ENCODE measurements around the gene RAP1GAP.

Gene RAP1GAP

GRCh38 chr1:21669258-21670058 lies at the start of gene RAP1GAP:
Gene RAP1GAP, minus strand, starts transcription at chr1:21669357. Its CDS starts 49,325 bp downstream, at chr1:21620032.
- H3K36me3 ChIP-seq (ENCODE audit: control insufficient read depth, insufficient read depth, low read length): no peaks in the 10 kb centered on the region
- H3K4me1 ChIP-seq (ENCODE audit: control insufficient read depth, insufficient read depth, low read length): peaks cover 15% of the 10 kb centered on the region; the same call in 1 of the 2 replicates
- H3K27me3 ChIP-seq (ENCODE audit: control insufficient read depth, insufficient read depth, low read length): peaks cover 30% of the 10 kb centered on the region
- peak within 1 kb of the TSS; percentile 74 for H3K4me3 ChIP-seq (ENCODE audit: low read depth, low read length)
- H3K27ac ChIP-seq (ENCODE audit: low read depth, low read length): no peak within 1 kb of the TSS
- no peaks in the 10 kb centered on the region for H3K9me3 ChIP-seq (ENCODE audit: control insufficient read depth, insufficient read depth, low read length)
- 0 out of 2 replicates have a peak within 1 kb of the TSS, but pooled peaks have one; percentile 48 for H3K9ac ChIP-seq (ENCODE audit: low read depth, low read length)

GRCh38 chr1:21716169-21716568 lies 47.0 kb upstream of the RAP1GAP start:
- Histone ChIP-seq H3K4me3 (ENCODE audit: low read depth, low read length) (no peak overlapping the region), H3K27me3 (ENCODE audit: control insufficient read depth, insufficient read depth, low read length) (no peaks in the 10 kb centered on the region), H3K36me3 (ENCODE audit: control insufficient read depth, insufficient read depth, low read length) (peaks cover 93% of the 10 kb centered on the region), H3K27ac (ENCODE audit: low read depth, low read length) (no peak overlapping the region), H3K9me3 (ENCODE audit: control insufficient read depth, insufficient read depth, low read length) (no peaks in the 10 kb centered on the region), H3K4me1 (ENCODE audit: control insufficient read depth, insufficient read depth, low read length) (no peaks in the 10 kb centered on the region), H3K9ac (ENCODE audit: low read depth, low read length) (no peak overlapping the region)

DNA sequence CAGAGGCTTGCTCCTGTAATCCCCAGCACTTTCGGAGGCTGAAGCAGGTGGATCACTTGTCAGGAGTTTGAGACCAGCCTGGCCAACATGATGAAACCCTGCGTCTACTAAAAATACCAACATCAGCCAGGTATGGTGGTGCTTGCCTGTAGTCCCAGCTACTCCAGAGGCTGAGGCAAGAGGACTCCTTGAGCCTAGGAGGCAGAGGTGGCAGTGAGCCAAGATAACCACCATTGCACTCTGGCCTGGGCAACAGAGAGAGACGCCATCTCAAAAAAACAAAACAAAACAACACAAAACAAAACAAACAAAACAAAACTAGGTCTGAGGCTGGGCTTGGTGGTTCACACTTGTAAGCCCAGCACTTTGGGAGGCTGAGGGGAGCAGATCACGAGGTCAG lies 38.7 kb upstream of the RAP1GAP start:
- H3K4me1 ChIP-seq (ENCODE audit: control insufficient read depth, insufficient read depth, low read length): peaks cover 20% of the 10 kb centered on the region
- H3K9me3 ChIP-seq (ENCODE audit: control insufficient read depth, insufficient read depth, low read length): no peaks in the 10 kb centered on the region
- H3K36me3 ChIP-seq (ENCODE audit: control insufficient read depth, insufficient read depth, low read length): peaks cover 71% of the 10 kb centered on the region
- no peak overlapping the region for H3K27ac ChIP-seq (ENCODE audit: low read depth, low read length)
- no peaks in the 10 kb centered on the region for H3K27me3 ChIP-seq (ENCODE audit: control insufficient read depth, insufficient read depth, low read length)
- H3K4me3 ChIP-seq (ENCODE audit: low read depth, low read length): no peak overlapping the region
- H3K9ac ChIP-seq (ENCODE audit: low read depth, low read length): no peak overlapping the region

- Histone ChIP-seq H3K27me3 (ENCODE audit: control insufficient read depth, insufficient read depth, low read length) (no peaks in the 10 kb centered on the region), H3K9ac (ENCODE audit: low read depth, low read length) (no peak overlapping the region), H3K27ac (ENCODE audit: low read depth, low read length) (peak overlapping the region; percentile 48)
Observed at GRCh38 chr1:21707086-21707840, 38.1 kb upstream of the RAP1GAP start.

GRCh38 chr1:21706151-21706835 lies 37.1 kb upstream of the RAP1GAP start:
- Histone ChIP-seq H3K9me3 (ENCODE audit: control insufficient read depth, insufficient read depth, low read length) (no peaks in the 10 kb centered on the region), H3K27ac (ENCODE audit: low read depth, low read length) (peak overlapping the region; percentile 69), H3K4me1 (ENCODE audit: control insufficient read depth, insufficient read depth, low read length) (peaks cover 20% of the 10 kb centered on the region), H3K9ac (ENCODE audit: low read depth, low read length) (no peak overlapping the region), H3K4me3 (ENCODE audit: low read depth, low read length) (no peak overlapping the region), H3K27me3 (ENCODE audit: control insufficient read depth, insufficient read depth, low read length) (no peaks in the 10 kb centered on the region), H3K36me3 (ENCODE audit: control insufficient read depth, insufficient read depth, low read length) (peaks cover 71% of the 10 kb centered on the region)

More at GRCh38 chr1:21707086-21707840, 38.1 kb upstream of the RAP1GAP start:
- Histone ChIP-seq H3K9me3 (ENCODE audit: control insufficient read depth, insufficient read depth, low read length) (no peaks in the 10 kb centered on the region), H3K36me3 (ENCODE audit: control insufficient read depth, insufficient read depth, low read length) (peaks cover 72% of the 10 kb centered on the region), H3K4me3 (ENCODE audit: low read depth, low read length) (no peak overlapping the region), H3K4me1 (ENCODE audit: control insufficient read depth, insufficient read depth, low read length) (peaks cover 20% of the 10 kb centered on the region)

GRCh38 chr1:21705303-21705980 lies 36.3 kb upstream of the RAP1GAP start:
- Histone ChIP-seq H3K4me1 (ENCODE audit: control insufficient read depth, insufficient read depth, low read length) (peaks cover 20% of the 10 kb centered on the region), H3K27me3 (ENCODE audit: control insufficient read depth, insufficient read depth, low read length) (no peaks in the 10 kb centered on the region), H3K36me3 (ENCODE audit: control insufficient read depth, insufficient read depth, low read length) (peaks cover 75% of the 10 kb centered on the region), H3K9ac (ENCODE audit: low read depth, low read length) (no peak overlapping the region), H3K4me3 (ENCODE audit: low read depth, low read length) (no peak overlapping the region), H3K9me3 (ENCODE audit: control insufficient read depth, insufficient read depth, low read length) (no peaks in the 10 kb centered on the region), H3K27ac (ENCODE audit: low read depth, low read length) (peak overlapping the region; percentile 71)

DNA sequence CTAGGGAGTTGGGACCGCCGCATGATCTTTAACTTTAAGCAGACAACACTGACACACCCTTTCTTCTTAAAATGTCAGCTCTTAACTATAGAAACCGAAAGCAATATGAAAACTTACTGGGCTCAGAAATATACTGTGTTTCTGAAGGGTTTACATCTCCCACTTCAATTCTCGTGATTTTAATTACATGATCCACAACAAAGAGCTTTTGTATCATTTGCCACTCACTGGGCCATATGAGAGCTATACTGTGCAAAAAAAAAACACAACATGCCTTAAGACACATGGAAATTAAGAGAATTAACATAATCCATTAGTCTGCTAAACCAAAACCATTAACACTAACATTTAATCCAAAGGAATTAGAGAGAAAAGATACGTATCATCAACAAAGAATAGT lies 35.0 kb upstream of the RAP1GAP start:
- Histone ChIP-seq H3K9me3 (ENCODE audit: control insufficient read depth, insufficient read depth, low read length) (no peaks in the 10 kb centered on the region), H3K27ac (ENCODE audit: low read depth, low read length) (no peak overlapping the region), H3K9ac (ENCODE audit: low read depth, low read length) (no peak overlapping the region), H3K27me3 (ENCODE audit: control insufficient read depth, insufficient read depth, low read length) (no peaks in the 10 kb centered on the region), H3K4me1 (ENCODE audit: control insufficient read depth, insufficient read depth, low read length) (peaks cover 20% of the 10 kb centered on the region), H3K4me3 (ENCODE audit: low read depth, low read length) (no peak overlapping the region), H3K36me3 (ENCODE audit: control insufficient read depth, insufficient read depth, low read length) (peaks cover 74% of the 10 kb centered on the region)

DNA sequence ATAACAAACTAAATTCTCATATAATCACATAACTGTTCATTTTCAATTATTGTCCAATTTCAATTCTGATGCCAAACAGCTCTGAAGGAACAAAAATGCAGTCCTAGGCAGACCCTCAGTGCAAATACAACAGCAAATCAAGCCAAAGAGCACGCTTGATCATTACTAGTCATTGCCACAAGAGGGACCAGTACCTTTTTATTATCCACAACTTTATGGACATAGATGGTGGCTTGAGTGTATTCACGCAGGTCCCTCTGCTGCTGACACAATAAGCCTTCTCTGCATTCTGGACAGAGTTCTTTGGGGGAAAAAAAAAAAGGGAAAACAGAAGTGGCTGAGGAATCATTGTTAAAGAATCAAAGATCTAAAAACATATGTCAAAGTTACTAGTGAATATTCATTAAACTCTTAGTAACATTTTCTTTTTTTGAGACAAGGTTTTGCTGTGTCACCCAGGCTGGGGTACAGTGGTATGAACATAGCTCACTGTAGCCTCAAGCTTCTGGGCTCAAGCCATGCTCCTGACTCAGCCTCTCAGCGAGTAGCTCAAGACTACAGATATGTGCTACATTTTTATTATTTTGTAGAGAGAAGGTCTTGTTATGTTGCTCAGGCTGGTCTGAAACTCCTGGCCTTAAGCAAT lies 34.3 kb upstream of the RAP1GAP start:
- Histone ChIP-seq H3K36me3 (ENCODE audit: control insufficient read depth, insufficient read depth, low read length) (peaks cover 75% of the 10 kb centered on the region), H3K27me3 (ENCODE audit: control insufficient read depth, insufficient read depth, low read length) (no peaks in the 10 kb centered on the region), H3K4me3 (ENCODE audit: low read depth, low read length) (no peak overlapping the region), H3K9ac (ENCODE audit: low read depth, low read length) (no peak overlapping the region), H3K27ac (ENCODE audit: low read depth, low read length) (no peak overlapping the region), H3K9me3 (ENCODE audit: control insufficient read depth, insufficient read depth, low read length) (no peaks in the 10 kb centered on the region), H3K4me1 (ENCODE audit: control insufficient read depth, insufficient read depth, low read length) (peaks cover 20% of the 10 kb centered on the region)

DNA sequence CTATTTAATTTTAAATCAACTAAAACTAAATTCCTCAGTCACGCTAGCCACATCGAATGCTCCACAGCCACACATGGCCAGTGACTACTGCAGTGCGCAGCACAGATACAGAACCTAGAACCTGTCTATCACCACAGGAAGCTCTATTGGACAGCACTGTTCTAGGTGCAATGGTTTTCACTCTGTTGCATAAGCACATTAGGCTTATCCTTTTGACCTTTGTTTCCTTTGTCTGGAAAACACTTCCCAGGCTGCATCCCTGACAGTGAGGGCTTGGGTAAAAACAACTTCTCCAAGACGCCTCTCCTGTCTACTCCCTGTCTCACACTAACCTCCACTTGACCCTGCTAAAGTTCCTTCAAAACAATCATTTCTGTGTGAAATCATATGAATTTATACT lies 33.6 kb upstream of the RAP1GAP start:
- Histone ChIP-seq H3K4me3 (ENCODE audit: low read depth, low read length) (no peak overlapping the region), H3K27me3 (ENCODE audit: control insufficient read depth, insufficient read depth, low read length) (no peaks in the 10 kb centered on the region), H3K9ac (ENCODE audit: low read depth, low read length) (no peak overlapping the region), H3K36me3 (ENCODE audit: control insufficient read depth, insufficient read depth, low read length) (peaks cover 79% of the 10 kb centered on the region), H3K4me1 (ENCODE audit: control insufficient read depth, insufficient read depth, low read length) (peaks cover 20% of the 10 kb centered on the region), H3K27ac (ENCODE audit: low read depth, low read length) (no peak overlapping the region), H3K9me3 (ENCODE audit: control insufficient read depth, insufficient read depth, low read length) (no peaks in the 10 kb centered on the region)

DNA sequence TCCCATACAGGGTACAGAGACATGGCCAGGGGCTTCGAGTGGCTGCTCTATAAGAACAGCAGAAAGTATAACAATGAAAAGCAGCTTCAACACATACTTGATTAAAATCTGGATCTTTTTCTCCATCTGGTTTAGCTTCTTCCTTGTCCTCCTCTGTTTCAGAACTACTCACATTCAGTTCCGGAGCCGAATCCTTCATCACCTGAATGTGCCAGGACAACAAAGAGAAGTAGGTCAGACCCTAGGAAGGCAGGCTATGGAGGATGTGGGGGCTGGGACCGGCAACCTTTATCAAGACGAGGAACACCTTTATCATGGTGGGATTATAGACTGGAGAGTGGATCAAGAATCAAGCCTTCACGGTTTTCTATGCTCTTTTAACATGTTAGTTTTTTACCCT lies 32.2 kb upstream of the RAP1GAP start:
- Histone ChIP-seq H3K9me3 (ENCODE audit: control insufficient read depth, insufficient read depth, low read length) (no peaks in the 10 kb centered on the region), H3K9ac (ENCODE audit: low read depth, low read length) (no peak overlapping the region), H3K27me3 (ENCODE audit: control insufficient read depth, insufficient read depth, low read length) (no peaks in the 10 kb centered on the region), H3K27ac (ENCODE audit: low read depth, low read length) (no peak overlapping the region), H3K4me3 (ENCODE audit: low read depth, low read length) (no peak overlapping the region), H3K36me3 (ENCODE audit: control insufficient read depth, insufficient read depth, low read length) (peaks cover 84% of the 10 kb centered on the region), H3K4me1 (ENCODE audit: control insufficient read depth, insufficient read depth, low read length) (peaks cover 11% of the 10 kb centered on the region; the same call in 1 of the 2 replicates)

Data from HUES48 (cell line).